ENCODE measurements around the gene PBRM1. TPM values are rescaled to one million over a fixed set of nuclear protein-coding genes. Genes with fewer than 3 reads are reported as not detected.

The PBRM1 gene
- total and polyA plus RNA-seq, 2 of the 8 experiments (the other 6 are each of a cell fraction or from before 2014, with no cell fraction given): 19.3 to 65.8 TPM

GRCh38 chr3:52623234-52623792, 62.4 kb downstream of the PBRM1 start (continued):
- TF ChIP-seq RNF2 (IDR thresholded peaks at IDR 0.05; ENCODE audit: borderline replicate concordance, low read depth, low read length, missing control alignments, poor library complexity, severe bottlenecking) (no peak), SIRT6 (IDR thresholded peaks at IDR 0.05; ENCODE audit: low read length) (no peak), POLR2A (IDR thresholded peaks at IDR 0.05; ENCODE audit: control extremely low read depth in 1 of 2, low read depth in 2 of 2, low read length in 2 of 2) (no peak), CBX8 (IDR thresholded peaks at IDR 0.05; ENCODE audit: borderline replicate concordance, low read depth, low read length) (no peak), KDM4A (IDR thresholded peaks at IDR 0.05; ENCODE audit: low read depth, low read length, severe bottlenecking) (no peak), PHF8 (conservative IDR thresholded peaks at IDR 0.05; ENCODE audit: low read depth, low read length) (no peak), JUN (IDR thresholded peaks at IDR 0.05; ENCODE audit: low read depth, low read length) (no peak), TBP (IDR thresholded peaks at IDR 0.05; ENCODE audit: low read depth, low read length) (no peak)

Data from H1 (cell line).